Measurements from ENCODE around the gene GMCL1. TPM values are rescaled to one million over a fixed set of nuclear protein-coding genes. Genes with fewer than 3 reads are reported as not detected.

Gene GMCL1
- total and polyA plus RNA-seq, 2 of the 13 experiments (the other 11 are each of a cell fraction or from before 2014, with no cell fraction given), result 18.7 to 24.0 TPM

DNA sequence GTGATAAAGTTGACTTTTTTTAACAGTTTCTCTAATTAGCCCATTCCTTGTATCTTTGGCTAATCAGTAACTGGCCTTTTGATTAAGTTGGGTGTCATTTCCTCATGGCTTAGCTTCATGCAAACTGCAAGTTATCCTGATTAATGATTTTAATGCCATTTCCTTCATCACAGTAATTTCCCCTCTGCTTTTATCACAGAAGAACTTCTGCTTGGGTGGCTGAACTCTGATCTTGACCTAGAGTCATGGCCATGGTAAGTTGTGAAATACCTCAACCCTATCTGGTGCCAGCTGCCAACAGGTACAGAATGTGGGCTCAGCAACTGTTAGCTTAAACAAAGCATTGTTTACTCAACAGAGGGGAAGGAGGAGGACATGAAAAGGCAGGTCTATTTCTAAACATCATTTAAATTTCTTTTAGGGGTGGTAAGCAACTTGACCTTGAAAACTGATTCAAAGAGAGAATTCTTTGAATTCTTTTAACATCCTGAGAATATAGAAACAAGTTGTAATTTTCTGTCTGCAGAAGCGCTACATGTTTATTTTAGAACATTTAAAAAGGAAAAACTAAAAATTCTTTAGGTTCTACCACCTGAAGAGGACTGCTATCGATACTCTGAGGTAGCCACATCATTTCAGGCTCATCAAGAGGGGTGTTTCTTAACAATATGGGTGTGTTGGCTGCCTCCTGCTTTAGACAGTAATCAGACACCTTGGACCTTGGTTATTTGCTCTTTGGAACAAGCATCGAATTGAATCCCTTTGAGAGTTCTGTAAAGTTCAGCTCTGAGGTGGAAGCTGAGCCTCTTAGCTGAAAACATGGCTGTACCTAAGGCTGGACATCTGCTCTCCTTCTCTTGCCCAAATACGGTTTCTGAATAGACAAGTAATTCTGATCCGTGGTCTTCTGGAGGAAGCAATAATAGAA lies 47.9 kb upstream of the GMCL1 start (continued):
- TF ChIP-seq, protein P1, sequence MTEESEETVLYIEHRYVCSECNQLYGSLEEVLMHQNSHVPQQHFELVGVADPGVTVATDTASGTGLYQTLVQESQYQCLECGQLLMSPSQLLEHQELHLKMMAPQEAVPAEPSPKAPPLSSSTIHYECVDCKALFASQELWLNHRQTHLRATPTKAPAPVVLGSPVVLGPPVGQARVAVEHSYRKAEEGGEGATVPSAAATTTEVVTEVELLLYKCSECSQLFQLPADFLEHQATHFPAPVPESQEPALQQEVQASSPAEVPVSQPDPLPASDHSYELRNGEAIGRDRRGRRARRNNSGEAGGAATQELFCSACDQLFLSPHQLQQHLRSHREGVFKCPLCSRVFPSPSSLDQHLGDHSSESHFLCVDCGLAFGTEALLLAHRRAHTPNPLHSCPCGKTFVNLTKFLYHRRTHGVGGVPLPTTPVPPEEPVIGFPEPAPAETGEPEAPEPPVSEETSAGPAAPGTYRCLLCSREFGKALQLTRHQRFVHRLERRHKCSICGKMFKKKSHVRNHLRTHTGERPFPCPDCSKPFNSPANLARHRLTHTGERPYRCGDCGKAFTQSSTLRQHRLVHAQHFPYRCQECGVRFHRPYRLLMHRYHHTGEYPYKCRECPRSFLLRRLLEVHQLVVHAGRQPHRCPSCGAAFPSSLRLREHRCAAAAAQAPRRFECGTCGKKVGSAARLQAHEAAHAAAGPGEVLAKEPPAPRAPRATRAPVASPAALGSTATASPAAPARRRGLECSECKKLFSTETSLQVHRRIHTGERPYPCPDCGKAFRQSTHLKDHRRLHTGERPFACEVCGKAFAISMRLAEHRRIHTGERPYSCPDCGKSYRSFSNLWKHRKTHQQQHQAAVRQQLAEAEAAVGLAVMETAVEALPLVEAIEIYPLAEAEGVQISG (CRISPR knock-in tag; IDR thresholded peaks at IDR 0.05), result peak; percentile 85
- TF ChIP-seq, protein P2, sequence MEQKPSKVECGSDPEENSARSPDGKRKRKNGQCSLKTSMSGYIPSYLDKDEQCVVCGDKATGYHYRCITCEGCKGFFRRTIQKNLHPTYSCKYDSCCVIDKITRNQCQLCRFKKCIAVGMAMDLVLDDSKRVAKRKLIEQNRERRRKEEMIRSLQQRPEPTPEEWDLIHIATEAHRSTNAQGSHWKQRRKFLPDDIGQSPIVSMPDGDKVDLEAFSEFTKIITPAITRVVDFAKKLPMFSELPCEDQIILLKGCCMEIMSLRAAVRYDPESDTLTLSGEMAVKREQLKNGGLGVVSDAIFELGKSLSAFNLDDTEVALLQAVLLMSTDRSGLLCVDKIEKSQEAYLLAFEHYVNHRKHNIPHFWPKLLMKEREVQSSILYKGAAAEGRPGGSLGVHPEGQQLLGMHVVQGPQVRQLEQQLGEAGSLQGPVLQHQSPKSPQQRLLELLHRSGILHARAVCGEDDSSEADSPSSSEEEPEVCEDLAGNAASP (CRISPR knock-in tag; IDR thresholded peaks at IDR 0.05; ENCODE audit: borderline replicate concordance), result peak; percentile 98
- TF ChIP-seq ZNF567 (CRISPR knock-in tag; IDR thresholded peaks at IDR 0.05; ENCODE audit: borderline replicate concordance), result 0 out of 2 replicates have a peak, but pooled peaks have one; percentile 46
- no peak for TF ChIP-seq ATRX (CRISPR knock-in tag; IDR thresholded peaks at IDR 0.05; ENCODE audit: borderline replicate concordance)
- TF ChIP-seq, protein P3, sequence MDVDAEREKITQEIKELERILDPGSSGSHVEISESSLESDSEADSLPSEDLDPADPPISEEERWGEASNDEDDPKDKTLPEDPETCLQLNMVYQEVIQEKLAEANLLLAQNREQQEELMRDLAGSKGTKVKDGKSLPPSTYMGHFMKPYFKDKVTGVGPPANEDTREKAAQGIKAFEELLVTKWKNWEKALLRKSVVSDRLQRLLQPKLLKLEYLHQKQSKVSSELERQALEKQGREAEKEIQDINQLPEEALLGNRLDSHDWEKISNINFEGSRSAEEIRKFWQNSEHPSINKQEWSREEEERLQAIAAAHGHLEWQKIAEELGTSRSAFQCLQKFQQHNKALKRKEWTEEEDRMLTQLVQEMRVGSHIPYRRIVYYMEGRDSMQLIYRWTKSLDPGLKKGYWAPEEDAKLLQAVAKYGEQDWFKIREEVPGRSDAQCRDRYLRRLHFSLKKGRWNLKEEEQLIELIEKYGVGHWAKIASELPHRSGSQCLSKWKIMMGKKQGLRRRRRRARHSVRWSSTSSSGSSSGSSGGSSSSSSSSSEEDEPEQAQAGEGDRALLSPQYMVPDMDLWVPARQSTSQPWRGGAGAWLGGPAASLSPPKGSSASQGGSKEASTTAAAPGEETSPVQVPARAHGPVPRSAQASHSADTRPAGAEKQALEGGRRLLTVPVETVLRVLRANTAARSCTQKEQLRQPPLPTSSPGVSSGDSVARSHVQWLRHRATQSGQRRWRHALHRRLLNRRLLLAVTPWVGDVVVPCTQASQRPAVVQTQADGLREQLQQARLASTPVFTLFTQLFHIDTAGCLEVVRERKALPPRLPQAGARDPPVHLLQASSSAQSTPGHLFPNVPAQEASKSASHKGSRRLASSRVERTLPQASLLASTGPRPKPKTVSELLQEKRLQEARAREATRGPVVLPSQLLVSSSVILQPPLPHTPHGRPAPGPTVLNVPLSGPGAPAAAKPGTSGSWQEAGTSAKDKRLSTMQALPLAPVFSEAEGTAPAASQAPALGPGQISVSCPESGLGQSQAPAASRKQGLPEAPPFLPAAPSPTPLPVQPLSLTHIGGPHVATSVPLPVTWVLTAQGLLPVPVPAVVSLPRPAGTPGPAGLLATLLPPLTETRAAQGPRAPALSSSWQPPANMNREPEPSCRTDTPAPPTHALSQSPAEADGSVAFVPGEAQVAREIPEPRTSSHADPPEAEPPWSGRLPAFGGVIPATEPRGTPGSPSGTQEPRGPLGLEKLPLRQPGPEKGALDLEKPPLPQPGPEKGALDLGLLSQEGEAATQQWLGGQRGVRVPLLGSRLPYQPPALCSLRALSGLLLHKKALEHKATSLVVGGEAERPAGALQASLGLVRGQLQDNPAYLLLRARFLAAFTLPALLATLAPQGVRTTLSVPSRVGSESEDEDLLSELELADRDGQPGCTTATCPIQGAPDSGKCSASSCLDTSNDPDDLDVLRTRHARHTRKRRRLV (CRISPR knock-in tag; IDR thresholded peaks at IDR 0.05), result no peak
- TF ChIP-seq ZNF44 (CRISPR knock-in tag; IDR thresholded peaks at IDR 0.05), result no peak; the same call in 1 of the 2 replicates
- TF ChIP-seq JUN (CRISPR knock-in tag; IDR thresholded peaks at IDR 0.05), result peak; percentile 64
- TF ChIP-seq HNRNPLL (IDR thresholded peaks at IDR 0.05; ENCODE audit: low read depth, low read length, poor library complexity, severe bottlenecking), result no peak
- TF ChIP-seq, protein P4, sequence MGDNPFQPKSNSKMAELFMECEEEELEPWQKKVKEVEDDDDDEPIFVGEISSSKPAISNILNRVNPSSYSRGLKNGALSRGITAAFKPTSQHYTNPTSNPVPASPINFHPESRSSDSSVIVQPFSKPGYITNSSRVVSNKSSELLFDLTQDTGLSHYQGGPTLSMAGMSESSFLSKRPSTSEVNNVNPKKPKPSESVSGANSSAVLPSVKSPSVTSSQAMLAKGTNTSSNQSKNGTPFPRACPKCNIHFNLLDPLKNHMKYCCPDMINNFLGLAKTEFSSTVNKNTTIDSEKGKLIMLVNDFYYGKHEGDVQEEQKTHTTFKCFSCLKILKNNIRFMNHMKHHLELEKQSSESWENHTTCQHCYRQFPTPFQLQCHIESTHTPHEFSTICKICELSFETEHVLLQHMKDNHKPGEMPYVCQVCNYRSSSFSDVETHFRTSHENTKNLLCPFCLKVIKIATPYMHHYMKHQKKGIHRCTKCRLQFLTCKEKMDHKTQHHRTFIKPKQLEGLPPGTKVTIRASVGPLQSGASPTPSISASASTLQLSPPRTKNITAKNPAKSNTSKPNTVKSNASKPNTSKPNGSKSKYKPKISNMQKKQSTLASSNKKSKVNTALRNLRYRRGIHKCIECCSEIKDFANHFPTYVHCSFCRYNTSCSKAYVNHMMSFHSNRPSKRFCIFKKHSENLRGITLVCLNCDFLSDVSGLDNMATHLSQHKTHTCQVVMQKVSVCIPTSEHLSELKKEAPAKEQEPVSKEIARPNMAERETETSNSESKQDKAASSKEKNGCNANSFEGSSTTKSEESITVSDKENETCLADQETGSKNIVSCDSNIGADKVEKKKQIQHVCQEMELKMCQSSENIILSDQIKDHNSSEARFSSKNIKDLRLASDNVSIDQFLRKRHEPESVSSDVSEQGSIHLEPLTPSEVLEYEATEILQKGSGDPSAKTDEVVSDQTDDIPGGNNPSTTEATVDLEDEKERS (CRISPR knock-in tag; IDR thresholded peaks at IDR 0.05), result peak; percentile 70; the same call in 1 of the 2 replicates
- no peak for TF ChIP-seq NR3C1 (CRISPR knock-in tag; IDR thresholded peaks at IDR 0.05)
- TF ChIP-seq, protein P5, sequence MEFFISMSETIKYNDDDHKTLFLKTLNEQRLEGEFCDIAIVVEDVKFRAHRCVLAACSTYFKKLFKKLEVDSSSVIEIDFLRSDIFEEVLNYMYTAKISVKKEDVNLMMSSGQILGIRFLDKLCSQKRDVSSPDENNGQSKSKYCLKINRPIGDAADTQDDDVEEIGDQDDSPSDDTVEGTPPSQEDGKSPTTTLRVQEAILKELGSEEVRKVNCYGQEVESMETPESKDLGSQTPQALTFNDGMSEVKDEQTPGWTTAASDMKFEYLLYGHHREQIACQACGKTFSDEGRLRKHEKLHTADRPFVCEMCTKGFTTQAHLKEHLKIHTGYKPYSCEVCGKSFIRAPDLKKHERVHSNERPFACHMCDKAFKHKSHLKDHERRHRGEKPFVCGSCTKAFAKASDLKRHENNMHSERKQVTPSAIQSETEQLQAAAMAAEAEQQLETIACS (CRISPR knock-in tag; IDR thresholded peaks at IDR 0.05), result no peak
- no peak for TF ChIP-seq POLR2AphosphoS5 (IDR thresholded peaks at IDR 0.05; ENCODE audit: low read depth, low read length)
- TF ChIP-seq NCOA1 (CRISPR knock-in tag; IDR thresholded peaks at IDR 0.05), result peak; percentile 94; the same call in 1 of the 2 replicates
- no peak for TF ChIP-seq NFYB (CRISPR knock-in tag; IDR thresholded peaks at IDR 0.05)
